ENCODE data around the gene PGM5.
"Not testable (repeated sequence)": the region's sequence is repeated elsewhere in the genome, so short reads cannot be mapped to it uniquely, and the experiment has no call there.

GRCh38 chr9:68375789-68376188 is 19.4 kb downstream of the PGM5 start:
- not testable (repeated sequence) for TF ChIP-seq EZH2 (IDR thresholded peaks at IDR 0.05; ENCODE audit: borderline replicate concordance, low read depth, low read length, severe bottlenecking); POLR2AphosphoS5 (IDR thresholded peaks at IDR 0.05; ENCODE audit: insufficient read depth, low read depth, low read length); CTCF (IDR thresholded peaks at IDR 0.05; ENCODE audit: extremely low read depth in 1 of 2, insufficient read depth in 1 of 2, low read depth in 1 of 2, low read length in 2 of 2); MAX (IDR thresholded peaks at IDR 0.05; ENCODE audit: insufficient read depth, insufficient read length); POLR2A (IDR thresholded peaks at IDR 0.05; ENCODE audit: low read depth, low read length); GATA2 (IDR thresholded peaks at IDR 0.05; ENCODE audit: insufficient read depth, insufficient read length, low read depth, low read length)
